Endometrium (tissue), 2 donors: ENCODE measurements around the gene C1orf21.

Experiments used
- FAIRE-seq: peaks from 2 replicates; lab custom pipeline; 2012; peaks lifted over from hg19 to GRCh38; lab: Jason Lieb, UNC
- donor health status: control.
- donor health status: control.

Gene C1orf21

DNA sequence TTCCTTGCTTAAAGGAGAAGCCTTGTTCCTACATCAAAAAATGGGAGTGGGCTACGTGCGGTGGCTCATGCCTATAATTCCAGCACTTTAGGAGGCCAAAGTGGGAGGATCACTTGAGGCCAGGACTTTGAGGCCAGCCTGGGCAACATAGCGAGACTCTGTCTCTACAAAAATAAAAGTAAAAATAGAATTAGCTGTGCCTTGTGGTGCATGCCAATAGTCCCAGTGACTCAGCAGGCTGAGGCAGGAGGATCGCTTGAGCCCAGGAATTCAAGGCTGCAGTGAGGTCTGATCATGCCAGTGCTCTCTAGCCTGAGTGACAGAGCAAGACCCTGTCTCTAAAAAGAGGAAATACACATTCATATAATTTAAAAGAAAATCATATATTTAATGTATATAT, 127.1 kb downstream of the C1orf21 start:
- FAIRE-seq, result no peak

GRCh38 chr1:184514447-184514846, 127.6 kb downstream of the C1orf21 start:
- no peak for FAIRE-seq

DNA sequence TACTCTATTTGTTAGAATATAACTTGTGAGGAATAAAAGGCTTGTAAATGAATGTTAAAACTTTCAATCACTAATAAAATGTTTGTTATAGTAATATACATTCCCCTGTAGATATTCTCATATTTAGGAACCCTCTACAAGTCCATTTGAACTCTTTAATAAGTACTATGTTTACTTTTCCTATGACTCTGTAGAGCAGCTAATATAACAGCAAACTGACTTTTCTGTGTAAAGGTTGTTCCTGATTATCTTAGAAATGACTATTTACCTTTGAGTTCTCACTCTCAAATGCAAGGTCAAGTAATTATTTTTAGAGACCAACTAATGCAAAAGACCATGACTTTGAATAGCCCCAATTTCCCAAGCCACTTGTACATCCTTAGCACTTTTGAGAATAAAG, 130.3 kb downstream of the C1orf21 start:
- FAIRE-seq, result no peak

GRCh38 chr1:184518736-184519357, 132.0 kb downstream of the C1orf21 start:
- no peak for FAIRE-seq

GRCh38 chr1:184520336-184520735, 133.5 kb downstream of the C1orf21 start:
- FAIRE-seq, result no peak

DNA sequence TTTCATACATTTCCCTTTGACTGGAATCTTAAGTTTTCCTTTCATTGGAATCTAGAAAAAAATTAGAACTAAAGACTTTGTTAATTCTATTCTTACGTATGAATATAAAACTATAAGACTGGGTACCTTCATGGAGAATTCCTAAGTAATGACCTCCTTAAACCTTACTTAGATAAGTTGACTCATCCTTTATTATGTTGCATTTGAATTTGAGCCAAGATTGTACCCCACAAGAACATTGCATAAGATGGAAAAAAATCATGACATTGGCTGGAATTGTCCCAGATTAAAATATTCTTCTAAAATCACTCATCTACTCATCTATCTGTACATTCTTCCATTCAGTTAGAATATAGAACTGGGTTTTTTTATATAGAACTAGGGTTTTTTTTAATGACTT, 137.4 kb downstream of the C1orf21 start:
- FAIRE-seq, result no peak

DNA sequence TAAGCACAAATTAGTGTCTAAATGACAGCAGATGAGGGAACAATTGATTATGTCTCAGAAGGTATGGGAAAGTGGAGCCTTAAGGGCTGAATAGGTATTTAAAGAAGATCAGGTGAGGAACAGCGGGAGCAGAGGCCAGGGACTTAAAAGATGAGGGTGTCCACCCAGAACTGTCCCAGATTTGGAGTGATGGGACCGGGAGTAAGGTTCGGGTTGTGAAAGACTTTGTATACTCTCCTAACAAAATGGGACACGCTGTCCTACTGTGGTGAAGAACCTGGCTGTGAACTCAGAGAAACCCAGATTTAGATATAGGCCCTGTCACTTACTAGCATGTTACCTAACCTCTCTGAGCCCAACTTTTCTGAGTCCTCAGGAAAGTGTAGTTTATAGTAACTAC, 140.6 kb downstream of the C1orf21 start:
- no peak for FAIRE-seq

DNA sequence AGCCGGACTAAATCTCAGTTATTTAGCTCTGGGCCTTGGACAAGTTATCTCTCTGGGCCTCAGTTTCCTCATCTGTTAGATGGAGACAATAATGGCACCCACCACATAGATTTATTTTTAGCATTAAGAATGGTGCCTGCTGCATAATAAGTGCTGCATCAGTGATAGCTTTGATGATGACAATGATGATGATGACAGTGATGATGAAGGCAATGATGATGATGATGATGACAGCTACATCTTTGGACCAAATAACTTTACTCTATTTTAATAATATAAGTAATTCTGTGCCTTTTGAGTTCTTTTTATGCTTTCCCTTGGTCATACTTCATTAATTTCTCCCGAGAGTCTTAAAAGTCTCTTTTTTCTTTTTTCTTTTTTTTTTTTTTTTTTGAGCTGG, 143.4 kb downstream of the C1orf21 start:
- FAIRE-seq, result no peak

DNA sequence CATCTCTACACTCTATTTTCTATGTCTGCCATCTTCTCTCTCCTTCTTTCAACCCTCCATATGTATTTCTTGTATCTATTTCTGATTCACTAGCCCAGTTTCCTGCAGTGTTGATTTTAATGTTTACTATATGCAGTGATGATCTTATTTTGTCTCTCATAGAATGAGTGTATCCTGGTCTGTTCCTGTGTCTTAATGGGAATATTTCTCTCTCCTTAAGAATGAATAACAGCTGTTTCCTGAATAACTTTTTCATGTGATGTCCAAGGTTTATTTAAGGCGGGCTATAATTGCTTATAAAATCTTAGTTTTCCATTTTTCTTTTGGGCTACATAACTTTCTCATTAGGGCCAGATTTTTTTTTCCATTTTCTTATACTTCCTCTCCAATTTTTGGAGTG, 144.5 kb downstream of the C1orf21 start:
- FAIRE-seq, result no peak

DNA sequence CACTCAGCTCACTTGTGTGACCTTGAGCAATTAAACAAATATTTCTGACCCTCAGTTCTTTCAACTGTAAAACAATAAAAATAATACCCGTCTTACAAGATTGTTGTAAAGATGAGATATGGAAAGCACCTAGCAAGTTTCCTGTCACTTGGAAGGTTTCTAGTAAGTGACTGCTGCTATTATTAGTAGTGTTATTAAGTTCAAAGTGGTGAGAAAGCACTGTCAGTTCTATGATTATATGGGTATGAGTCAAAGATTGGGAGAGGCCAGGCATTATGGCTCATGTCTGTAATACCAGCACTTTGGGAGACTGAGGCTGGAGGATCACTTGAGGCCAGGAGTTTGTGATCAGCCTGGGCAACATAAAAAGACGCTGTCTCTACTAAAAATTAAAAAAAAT, 145.4 kb downstream of the C1orf21 start:
- FAIRE-seq, result no peak

GRCh38 chr1:184533049-184533448, 146.2 kb downstream of the C1orf21 start:
- no peak for FAIRE-seq

DNA sequence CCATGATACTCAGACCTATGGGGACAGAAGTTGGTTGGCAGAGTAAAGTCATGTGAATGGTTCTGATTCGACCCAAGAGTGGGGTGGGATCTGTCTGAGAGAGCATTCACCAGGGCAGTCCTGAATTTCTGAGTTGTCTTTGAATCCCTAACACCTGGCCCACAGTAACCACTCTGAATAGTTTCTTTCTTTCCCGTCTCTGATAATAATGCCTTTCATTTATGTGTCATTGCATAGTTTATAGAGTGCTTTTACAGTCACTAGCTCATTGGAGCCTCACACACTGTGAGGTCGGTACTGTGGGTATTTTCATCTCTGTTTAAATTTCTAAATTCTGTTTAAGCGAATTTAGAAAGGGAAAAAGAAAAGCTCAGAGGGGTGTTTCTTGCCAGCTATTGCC, 147.1 kb downstream of the C1orf21 start:
- FAIRE-seq, result no peak

- no peak for FAIRE-seq
Observed at GRCh38 chr1:184534690-184535089, 147.9 kb downstream of the C1orf21 start.

DNA sequence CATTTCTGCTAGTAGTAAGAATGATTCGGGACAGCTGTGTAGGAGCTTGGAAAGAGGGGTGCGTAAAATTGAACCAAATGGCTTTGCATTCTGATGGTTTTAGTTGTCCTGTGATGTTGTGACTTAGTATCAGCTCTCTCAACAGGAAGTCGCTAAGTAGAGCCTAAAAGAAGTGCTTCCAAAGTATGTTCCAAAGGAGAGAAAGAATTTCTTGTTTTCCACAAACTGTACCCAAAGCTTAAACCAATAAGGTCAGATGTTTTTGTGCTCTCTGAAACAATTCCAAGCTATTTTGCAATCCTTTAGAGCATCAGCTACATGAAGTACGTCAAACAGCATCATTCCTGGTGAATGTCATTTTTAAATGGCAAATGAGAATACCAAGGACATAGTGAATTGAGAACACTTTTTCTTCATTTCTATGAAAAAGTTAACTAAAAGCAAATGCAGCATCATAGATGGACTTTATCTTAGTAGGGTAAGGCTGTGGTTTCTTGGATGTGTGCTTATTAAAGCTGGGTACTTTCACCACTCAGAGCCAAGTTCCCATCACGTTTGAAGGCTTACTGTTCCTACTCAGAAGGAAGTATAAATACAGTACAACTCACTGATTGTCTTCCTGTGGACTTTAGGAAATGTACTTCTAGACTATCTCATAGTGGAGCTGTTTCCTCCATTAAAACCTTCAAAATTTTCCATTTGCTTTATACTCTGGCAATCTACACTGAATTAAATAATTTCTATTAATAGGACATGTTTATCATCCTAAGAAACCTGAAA, 148.6 kb downstream of the C1orf21 start:
- FAIRE-seq, result no peak

DNA sequence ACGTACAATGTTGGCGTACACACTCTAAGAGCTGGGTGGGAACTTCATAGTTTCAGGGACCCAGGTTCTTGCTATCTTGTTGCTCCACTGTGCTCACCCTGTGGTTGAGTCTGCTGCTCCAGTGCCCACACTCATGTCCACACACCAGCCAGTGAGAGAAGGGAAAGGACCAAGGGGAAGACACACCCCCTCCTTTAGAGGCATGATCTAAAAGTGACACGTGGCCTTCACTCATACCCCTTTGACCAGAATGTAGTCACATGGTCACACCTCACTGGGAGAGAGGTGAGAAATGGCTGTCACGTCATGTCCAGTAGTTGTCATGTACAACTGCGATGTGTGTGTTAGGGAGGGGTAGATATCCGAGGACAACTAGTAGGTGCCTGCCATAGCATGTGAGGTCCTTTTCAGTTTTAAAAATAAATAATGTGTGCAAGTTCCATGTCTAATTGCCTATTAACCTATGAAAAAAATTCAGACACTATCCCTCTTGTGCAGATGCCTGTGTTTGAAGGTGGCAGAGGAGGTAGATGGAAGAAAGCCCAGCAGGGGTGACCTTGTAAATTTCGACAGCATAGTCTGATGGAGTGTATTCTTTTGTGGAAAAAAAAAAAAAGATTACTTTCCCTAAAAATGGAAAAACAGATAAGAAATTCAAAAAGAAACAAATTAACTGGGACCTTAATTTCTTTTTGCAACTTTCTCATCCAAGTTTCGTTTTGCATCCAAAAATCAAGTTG, 149.6 kb downstream of the C1orf21 start:
- FAIRE-seq, result no peak

DNA sequence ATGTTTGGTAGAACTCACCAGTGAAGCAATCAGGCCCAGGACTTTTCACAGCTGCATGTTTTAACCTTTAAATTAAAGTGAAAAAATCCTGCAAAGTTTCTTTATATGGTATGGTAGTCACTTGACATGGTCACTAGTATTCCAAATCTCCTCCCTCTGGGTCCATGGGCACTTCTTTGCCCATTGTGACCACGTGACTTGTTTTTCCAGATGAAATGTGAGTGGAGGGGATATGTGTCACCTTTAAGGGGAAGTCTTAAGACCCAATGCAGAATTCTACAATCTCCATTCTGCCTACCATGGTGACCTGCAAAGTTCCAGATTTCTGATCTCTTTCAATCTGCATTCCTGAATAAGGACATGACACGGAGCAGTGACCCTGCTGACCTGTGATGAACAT, 152.8 kb downstream of the C1orf21 start:
- FAIRE-seq, result no peak

- FAIRE-seq, result no peak
Observed at GRCh38 chr1:184541537-184542152, 154.8 kb downstream of the C1orf21 start.

- no peak for FAIRE-seq
Observed at GRCh38 chr1:184542291-184542690, 155.5 kb downstream of the C1orf21 start.

DNA sequence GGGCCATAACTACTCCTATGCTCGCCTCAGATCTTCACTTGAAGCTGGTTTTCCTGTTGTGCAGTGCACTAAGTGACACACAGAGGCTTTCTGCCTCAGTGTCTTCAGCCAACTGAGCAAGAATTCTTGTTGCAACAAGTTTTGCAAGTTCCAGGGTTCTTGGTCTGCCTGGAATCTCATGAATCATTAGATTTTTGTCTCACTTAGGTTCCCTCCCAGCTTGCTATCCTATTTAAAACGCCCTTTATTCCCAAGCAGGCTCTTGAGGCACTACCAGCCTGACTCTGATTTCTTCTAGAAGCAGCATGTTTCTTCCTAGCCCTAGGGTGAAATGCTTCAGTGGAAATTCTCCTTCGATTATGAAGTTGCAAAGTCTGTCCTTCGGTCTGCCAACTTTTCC, 158.8 kb downstream of the C1orf21 start:
- FAIRE-seq, result no peak

GRCh38 chr1:184552446-184552845, 165.6 kb downstream of the C1orf21 start:
- no peak for FAIRE-seq

DNA sequence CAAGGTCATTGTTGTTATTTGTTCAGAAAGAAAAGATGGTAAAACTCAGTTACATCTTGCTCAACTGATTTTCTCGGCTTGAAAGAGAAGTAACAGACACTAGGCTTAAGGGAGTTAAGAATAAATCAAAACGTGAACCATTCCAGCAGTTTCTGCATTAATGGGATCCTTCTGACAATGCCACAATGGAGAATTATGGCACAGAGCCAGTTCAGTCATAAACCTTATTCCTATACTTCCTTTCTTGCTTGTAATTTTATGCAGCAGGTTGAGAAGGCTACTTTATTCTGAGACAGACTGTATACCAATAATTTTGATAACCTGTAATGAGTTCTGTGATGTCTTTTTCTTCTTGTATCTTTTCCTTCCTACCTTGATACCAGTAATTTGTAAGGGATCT, 167.0 kb downstream of the C1orf21 start:
- no peak for FAIRE-seq

DNA sequence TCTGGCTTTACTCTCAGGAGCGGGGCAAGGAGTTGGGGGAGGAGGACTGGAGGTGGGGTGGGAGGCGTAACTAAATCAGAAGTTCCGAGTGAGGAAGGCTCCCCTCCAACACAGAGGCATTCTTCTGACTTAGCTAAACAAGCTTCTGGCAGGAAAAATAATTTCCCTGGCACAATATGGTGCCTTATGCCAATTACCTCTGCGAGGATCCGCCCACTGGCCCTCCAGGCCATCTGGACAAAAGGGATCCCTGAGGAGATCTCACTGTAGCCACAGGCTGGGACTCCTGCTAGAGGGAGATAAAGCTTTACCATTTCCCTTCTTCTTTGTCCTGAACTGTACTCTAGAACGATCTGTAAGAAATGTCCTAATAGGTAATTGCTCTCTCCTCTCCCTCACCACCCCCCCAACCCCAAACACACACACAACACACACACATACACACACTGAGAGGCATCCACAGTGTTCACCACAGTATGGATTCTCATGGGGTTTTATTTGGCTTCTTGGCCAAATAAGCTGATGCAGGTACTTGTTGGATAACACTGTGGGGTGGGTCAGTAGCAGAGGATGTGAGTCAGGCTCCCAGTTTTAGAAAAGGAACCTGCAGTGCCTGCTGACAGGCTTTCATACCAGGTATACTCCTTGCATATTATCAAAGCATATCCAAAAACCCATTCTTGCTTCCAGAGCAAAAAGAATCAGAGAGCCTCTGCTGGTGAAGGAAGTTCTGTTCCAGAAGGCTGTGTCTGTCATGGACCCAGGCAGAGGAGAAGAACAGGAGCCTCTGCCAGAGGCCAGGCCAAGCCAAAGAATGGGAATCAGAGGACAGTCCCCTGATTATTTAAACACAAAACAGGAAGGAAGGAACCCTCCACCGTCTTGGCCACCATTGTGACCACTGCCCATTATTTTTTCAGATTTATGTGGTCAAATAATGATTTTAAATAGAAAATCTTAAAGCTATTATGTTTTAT, 169.1 kb downstream of the C1orf21 start:
- FAIRE-seq, result no peak
